ENCODE data around the gene BNC2.

BNC2 gene

DNA sequence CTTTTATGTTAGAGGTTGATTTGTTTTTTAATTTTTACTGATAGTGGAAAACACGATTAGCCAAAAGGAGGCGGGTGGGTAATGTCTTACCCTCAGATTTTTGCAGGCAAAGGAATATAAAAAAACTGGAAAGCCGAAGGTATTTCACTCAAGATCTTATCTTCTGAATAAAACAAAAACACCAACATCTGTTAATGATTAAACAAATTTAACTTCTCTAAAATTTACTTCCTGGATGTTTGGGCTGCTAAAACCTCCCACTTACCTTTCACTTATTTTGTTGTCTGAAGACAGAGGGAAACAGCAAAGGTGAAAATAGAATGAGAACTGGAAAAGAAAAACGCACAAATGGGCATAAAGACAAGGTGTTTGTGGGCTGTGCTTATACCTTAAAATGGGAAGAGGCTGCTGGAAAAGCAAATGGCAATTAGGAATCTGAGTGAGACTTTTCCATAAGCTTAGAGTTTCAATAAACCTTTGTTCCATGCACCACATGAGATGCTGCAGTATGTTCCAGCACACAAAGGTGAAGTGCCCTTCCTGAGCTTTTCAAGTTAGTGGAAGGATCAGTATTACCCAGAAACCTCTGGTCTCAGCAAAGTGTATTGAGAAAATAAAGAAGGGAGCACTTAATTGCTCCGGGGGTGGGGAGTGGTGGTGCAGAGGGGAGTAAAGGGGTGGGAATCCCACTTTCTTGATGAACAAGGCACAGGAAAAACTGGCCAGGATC lies 298.3 kb downstream of the BNC2 start:
- no peak for DNase-seq (ENCODE audit: low read depth in 2 of 2)
- H3K4me3 ChIP-seq (replicated peaks in 1 of 2; ENCODE audit: low read depth in 2 of 2, low read length in 2 of 2) = no peak overlapping the region
- TF ChIP-seq, protein P1, sequence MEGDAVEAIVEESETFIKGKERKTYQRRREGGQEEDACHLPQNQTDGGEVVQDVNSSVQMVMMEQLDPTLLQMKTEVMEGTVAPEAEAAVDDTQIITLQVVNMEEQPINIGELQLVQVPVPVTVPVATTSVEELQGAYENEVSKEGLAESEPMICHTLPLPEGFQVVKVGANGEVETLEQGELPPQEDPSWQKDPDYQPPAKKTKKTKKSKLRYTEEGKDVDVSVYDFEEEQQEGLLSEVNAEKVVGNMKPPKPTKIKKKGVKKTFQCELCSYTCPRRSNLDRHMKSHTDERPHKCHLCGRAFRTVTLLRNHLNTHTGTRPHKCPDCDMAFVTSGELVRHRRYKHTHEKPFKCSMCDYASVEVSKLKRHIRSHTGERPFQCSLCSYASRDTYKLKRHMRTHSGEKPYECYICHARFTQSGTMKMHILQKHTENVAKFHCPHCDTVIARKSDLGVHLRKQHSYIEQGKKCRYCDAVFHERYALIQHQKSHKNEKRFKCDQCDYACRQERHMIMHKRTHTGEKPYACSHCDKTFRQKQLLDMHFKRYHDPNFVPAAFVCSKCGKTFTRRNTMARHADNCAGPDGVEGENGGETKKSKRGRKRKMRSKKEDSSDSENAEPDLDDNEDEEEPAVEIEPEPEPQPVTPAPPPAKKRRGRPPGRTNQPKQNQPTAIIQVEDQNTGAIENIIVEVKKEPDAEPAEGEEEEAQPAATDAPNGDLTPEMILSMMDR (IDR thresholded peaks at IDR 0.05; ENCODE audit: low read depth, low read length) = no peak

DNA sequence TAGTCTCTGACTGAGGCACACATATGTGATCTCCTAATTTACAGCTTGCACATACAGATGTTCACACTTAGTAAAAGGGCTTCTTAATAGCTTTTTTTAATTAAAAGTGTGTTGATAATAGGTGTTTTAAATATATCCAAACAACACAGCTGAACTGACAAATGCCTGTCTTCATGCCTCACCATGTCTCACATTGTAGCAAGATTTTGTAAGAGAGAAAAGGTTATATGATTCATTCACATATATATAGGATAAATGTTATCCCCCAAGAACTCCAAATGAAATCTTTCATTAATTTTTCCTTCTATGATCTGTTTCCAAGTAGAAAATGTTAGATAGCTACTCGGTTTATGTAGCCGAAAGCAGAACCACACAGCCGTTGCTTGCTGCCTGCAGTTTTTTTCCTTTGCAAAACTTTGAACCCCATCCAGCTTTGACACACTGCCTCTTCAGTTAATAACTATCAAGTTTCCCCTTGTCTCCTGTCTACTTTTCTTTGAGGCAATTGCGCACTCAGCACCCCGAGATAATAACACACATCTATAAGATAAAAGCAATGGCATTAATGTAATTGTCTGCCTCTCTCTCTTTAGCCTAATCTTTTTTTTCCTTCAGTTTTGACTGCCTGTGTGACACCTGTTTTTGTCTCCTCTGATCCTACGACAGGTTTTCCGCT lies 299.2 kb downstream of the BNC2 start:
- H3K4me3 ChIP-seq (replicated peaks in 1 of 2; ENCODE audit: low read depth in 2 of 2, low read length in 2 of 2) = no peak overlapping the region
- TF ChIP-seq, protein P1 (IDR thresholded peaks at IDR 0.05; ENCODE audit: low read depth, low read length) = no peak
- DNase-seq (ENCODE audit: low read depth in 2 of 2) = peak; percentile 26 to 42

DNA sequence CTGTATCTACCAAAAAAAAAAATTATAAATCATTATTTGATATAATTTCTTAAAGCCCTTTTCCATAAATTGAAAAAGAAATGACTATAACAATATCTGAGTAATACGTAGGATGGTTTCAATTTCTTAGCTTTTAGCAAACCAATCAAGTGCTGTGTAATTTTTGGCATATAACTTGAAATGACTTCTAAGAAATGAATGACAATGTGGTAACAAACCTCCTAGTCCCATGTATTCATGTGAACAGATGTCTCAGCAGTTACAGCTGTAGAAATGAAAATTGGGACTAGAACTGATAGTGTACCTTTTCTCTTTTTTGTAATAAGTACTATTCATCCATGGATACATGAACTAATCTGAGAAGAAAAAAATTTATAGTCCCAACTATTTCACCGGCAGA lies 307.0 kb downstream of the BNC2 start:
- H3K4me3 ChIP-seq (replicated peaks in 1 of 2; ENCODE audit: low read depth in 2 of 2, low read length in 2 of 2) = no peak overlapping the region
- peak in 1 of 2 donors; percentile 19 for DNase-seq (ENCODE audit: low read depth in 2 of 2)
- TF ChIP-seq, protein P1 (IDR thresholded peaks at IDR 0.05; ENCODE audit: low read depth, low read length) = no peak

GRCh38 chr9:16561121-16561520 lies 309.3 kb downstream of the BNC2 start:
- TF ChIP-seq, protein P1 (IDR thresholded peaks at IDR 0.05; ENCODE audit: low read depth, low read length) = no peak
- DNase-seq (ENCODE audit: low read depth in 2 of 2) = peak; percentile 20 to 62

GRCh38 chr9:16559418-16560188 lies 310.9 kb downstream of the BNC2 start:
- no peak for DNase-seq (ENCODE audit: low read depth in 2 of 2)
- no peak overlapping the region for H3K4me3 ChIP-seq (replicated peaks in 1 of 2; ENCODE audit: low read depth in 2 of 2, low read length in 2 of 2)
- TF ChIP-seq, protein P1 (IDR thresholded peaks at IDR 0.05; ENCODE audit: low read depth, low read length) = no peak

More at GRCh38 chr9:16561121-16561520, 309.3 kb downstream of the BNC2 start:
- no peak overlapping the region for H3K4me3 ChIP-seq (replicated peaks in 1 of 2; ENCODE audit: low read depth in 2 of 2, low read length in 2 of 2)

GRCh38 chr9:16555802-16556201 lies 314.7 kb downstream of the BNC2 start:
- DNase-seq (ENCODE audit: low read depth in 2 of 2) = no peak
- TF ChIP-seq, protein P1 (IDR thresholded peaks at IDR 0.05; ENCODE audit: low read depth, low read length) = no peak
- H3K4me3 ChIP-seq (replicated peaks in 1 of 2; ENCODE audit: low read depth in 2 of 2, low read length in 2 of 2) = no peak overlapping the region
